Measurements from ENCODE around the gene WFDC5.

The WFDC5 gene

GRCh38 chr20:45113865-45114264 lies 1.1 kb downstream of the WFDC5 start:
- no peak for DNase-seq

DNA sequence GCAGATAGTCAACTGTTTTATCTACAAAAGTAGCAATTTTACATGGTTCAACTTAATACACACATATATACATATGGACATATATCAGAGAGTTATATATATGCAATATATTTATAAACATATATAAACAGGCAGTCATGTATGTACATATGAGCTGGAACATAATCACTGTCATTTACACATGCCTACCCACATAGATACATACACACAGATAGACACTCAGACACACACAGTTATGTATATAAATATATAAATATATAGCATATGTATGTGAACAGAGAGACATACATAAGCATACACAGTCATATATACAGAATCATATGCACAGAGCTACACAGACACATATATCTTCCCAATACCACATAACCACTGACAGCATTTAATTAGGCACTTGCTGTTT lies 2.2 kb downstream of the WFDC5 start:
- no peak for DNase-seq

- DNase-seq = peak; percentile 24
Observed at GRCh38 chr20:45111799-45112471, 3.0 kb downstream of the WFDC5 start.

- DNase-seq = no peak
Observed at GRCh38 chr20:45111285-45111684, 3.7 kb downstream of the WFDC5 start.

GRCh38 chr20:45110301-45110700 lies 4.7 kb downstream of the WFDC5 start:
- DNase-seq = no peak

- DNase-seq = no peak
Observed at GRCh38 chr20:45109634-45110033, 5.3 kb downstream of the WFDC5 start.

- no peak for DNase-seq
Observed at GRCh38 chr20:45105317-45105716, 9.7 kb downstream of the WFDC5 start.

DNA sequence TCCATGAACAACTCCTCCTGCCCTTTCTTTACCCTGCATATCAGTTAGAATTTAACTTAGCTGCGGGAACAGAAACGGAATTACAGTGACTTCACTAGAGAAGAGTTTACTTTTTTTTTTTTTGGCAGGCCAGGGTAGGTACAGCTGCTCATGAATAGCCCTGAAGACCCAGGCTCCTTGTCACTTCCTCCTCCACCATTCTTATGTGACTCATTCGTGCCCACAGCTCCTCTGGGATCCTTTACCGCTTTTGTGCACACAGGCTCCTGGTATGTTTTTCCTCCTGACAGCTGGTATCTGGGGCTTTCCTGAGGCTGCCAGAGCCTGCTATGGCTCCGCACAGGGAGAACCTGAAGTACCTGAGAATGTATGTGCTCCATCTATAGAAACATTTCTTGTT lies 10.2 kb downstream of the WFDC5 start:
- no peak for DNase-seq

GRCh38 chr20:45103072-45103471 lies 11.9 kb downstream of the WFDC5 start:
- DNase-seq = no peak

- DNase-seq = no peak
Observed at GRCh38 chr20:45101333-45101850, 13.6 kb downstream of the WFDC5 start.

- no peak for DNase-seq
Observed at GRCh38 chr20:45100563-45101245, 14.3 kb downstream of the WFDC5 start, which contains the start of gene KCNS1. Gene KCNS1, minus strand, starts transcription at chr20:45101127. Its CDS starts 1,891 bp downstream, at chr20:45099236.

DNA sequence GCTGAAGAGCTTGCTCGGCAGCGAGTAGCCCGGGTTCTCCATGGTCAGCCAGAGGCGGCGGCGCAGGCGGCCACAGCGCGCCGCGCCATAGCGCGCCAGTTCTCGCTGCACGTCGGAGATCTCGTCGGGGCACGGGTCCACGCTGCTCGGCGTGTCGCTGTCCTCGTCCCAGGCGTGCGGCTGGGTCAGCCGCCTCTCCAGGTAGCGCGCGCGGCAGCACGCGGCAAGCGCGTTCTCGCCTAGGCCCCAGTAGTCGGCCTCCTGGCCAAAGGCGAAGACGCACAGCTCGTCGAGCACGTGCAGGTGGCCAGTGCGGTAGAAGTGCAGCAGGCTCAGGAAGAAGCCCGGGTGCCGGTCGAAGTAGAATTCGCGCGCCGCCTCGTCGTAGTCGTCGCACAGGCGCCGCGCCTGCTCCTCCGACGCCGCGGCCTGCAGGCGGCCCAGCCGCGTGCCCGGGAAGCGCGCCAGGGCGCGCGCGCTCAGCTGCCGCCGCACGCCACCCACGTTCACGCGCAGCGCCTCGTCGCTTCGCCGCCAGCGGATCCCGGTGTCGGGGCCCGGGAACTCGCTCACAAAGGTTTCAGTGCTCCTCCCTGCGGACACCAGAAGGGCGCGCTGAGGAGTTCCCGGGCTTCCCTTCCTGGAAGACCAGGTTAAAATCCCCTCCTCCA lies 16.7 kb downstream of the WFDC5 start:
- peak; percentile 11 for DNase-seq

DNA sequence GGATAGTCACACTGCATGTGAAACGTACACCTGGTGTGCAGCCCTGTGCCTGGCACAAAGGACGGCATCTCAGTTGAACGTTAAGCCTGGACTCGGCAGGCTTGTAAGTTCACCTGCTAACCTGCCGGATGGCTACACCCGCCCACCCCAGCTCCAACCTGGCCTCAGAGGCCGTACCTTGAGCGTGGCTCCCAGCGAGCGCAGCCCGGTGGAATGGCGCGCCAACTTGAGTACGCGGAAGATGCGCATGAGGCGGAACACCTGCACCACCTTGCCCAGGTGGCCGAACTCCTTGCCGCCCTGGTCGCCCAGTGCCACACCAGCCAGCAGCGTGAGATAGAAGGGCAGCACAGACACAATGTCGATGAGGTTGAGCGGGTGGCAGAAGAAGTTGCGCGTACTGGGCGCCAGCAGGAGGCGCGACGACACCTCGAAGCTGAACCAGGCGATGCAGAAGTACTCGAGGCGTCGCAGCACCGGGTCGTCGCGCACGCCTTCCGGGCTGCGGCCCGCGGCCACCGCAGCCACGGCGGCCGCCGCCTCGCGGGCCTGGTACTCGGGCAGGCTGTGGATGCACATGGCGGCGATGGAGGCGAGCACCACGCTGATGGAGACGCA lies 17.4 kb downstream of the WFDC5 start:
- DNase-seq = peak; percentile 34

DNA sequence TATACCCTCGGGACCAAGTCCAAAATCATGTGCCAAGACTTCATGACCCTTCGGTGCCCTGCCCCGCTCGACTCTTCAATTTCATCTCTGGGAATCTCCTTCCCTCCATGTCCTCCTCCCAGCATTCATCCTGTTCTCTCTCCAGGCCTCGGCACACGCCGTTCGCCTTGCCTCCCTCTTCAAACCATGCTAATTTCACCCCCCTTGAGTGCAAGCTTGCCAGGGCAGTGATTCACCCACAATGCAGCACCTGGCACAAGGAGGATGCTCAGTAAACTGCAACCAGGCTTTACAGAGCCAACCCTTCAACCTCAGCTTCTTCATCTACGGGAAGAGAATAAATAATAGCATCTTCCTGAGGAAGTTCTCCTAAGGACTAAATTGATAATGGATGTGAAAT lies 18.2 kb downstream of the WFDC5 start:
- no peak for DNase-seq

DNA sequence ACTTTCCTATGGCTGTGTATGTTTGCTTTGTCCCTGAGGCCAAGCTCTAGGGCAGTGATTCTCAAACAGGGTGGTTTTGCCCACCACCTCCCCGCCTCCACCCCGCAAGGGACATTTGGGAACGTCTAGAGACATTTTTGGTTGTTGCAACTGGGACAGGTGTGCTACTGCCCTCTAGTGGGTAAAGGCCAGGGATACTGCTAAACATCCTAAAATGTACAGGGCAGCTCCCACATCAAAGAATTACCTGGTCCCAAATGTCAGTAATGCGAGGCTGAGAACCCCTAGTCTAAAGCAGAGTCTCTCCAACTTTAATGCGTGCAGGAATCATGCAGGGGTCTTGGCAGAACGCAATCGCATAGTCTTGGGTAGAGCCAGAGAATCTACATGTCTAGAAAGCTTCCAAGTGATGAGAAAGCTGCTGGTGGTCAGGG lies 19.2 kb downstream of the WFDC5 start:
- peak; percentile 72 for DNase-seq

- DNase-seq = no peak
Observed at GRCh38 chr20:45094864-45095574, 20.0 kb downstream of the WFDC5 start.

- DNase-seq = no peak
Observed at GRCh38 chr20:45094201-45094600, 20.8 kb downstream of the WFDC5 start.

DNA sequence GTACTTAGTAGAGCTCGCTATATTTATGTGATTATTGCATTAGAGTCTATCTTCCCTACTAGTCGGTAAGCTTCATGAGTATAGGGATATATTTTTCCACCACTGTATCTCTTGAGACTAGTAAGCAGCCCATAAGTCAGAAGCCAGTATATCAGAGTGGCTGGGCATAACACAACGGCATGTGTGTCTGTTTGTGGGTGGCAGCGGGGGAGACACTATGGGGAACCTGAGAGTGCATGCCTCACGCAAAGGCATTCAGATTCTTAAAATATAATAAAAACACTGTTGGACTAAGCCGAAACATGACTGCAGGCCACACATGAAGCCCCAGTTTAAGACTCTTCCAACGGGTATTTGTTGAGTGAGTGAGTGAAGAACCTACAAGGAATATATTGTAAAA lies 22.1 kb downstream of the WFDC5 start:
- DNase-seq = no peak

DNA sequence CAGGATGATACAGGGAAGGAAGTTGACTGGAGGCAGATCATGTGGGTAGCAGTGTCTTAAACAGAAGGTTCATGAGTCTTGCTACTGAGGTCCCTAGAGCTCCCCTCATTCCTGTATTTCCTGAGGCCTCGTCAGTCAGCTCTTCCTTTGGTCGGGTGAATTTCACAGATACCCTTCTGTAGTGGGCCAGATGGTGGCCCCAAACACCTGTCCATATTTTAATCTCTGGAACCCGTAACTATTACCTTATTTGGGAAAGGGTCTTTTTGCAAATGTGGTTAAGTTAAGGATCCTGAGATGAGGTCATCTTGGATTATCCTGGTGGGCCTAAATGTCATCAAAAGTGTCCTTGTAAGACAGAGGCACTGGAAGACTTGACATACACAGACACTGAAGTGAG lies 23.6 kb downstream of the WFDC5 start:
- DNase-seq = no peak

- DNase-seq = no peak
Observed at GRCh38 chr20:45090481-45090880, 24.5 kb downstream of the WFDC5 start.

GRCh38 chr20:45088247-45088646 lies 26.7 kb downstream of the WFDC5 start:
- DNase-seq = no peak

DNA sequence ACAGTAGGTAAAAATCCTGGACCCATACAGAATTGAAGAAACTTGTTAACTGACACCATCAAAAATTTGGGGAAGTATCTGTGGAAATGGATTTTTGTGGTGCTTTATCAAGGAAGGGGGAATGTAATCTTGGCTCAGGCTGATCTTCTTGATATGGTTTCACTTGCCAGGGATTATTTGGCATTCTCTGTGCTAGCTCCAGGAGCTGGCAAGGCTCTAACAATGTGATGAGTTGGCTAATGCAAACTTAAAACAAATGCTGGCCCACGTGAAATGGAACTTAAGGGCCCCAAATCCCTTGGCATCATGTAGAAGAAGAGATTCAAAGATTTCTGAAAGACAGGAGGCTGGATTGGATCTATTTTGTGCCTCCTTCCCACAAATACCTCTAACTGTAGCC lies 27.2 kb downstream of the WFDC5 start:
- no peak for DNase-seq

Data from CD4-positive, alpha-beta T cell treated with Interleukin-12 subunit alpha and Interleukin-12 subunit beta, for 1 hour (primary cell).